Ovary (tissue), 3 donors: ENCODE results near the gene CRKL.

Experiments
- POLR2A ChIP-seq: fragments of 450-650 bp; IDR thresholded peaks from one replicate; pipeline ENCODE4 v1.6.1; 2017; ENCODE audit warnings: antibody characterized with exemption, mild to moderate bottlenecking, moderate library complexity
- TF ChIP-seq, protein P1 (sequence below), 3 donors: fragments of 450-650 bp in 2 of 3; fragments of 200-600 bp in 1 of 3; IDR thresholded peaks; one replicate each; pipeline versions ENCODE4 v1.5.1 to v1.8.0; 2016 to 2022; ENCODE audit warnings: antibody characterized with exemption in 3 of 3, mild to moderate bottlenecking in 1 of 3
- donor health status: DM: no; HTN: no; CAD: no.

GRCh38 chr22:20997536-20998257, 80.5 kb downstream of the CRKL start:
- TF ChIP-seq, protein P1, sequence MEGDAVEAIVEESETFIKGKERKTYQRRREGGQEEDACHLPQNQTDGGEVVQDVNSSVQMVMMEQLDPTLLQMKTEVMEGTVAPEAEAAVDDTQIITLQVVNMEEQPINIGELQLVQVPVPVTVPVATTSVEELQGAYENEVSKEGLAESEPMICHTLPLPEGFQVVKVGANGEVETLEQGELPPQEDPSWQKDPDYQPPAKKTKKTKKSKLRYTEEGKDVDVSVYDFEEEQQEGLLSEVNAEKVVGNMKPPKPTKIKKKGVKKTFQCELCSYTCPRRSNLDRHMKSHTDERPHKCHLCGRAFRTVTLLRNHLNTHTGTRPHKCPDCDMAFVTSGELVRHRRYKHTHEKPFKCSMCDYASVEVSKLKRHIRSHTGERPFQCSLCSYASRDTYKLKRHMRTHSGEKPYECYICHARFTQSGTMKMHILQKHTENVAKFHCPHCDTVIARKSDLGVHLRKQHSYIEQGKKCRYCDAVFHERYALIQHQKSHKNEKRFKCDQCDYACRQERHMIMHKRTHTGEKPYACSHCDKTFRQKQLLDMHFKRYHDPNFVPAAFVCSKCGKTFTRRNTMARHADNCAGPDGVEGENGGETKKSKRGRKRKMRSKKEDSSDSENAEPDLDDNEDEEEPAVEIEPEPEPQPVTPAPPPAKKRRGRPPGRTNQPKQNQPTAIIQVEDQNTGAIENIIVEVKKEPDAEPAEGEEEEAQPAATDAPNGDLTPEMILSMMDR (IDR thresholded peaks at IDR 0.05), result no peak
- no peak for TF ChIP-seq POLR2A
